HepG2 (cell line): ENCODE measurements around the gene CCDC124. TPM values are rescaled to one million over a fixed set of nuclear protein-coding genes. Genes with fewer than 3 reads are reported as not detected.
A peak's percentile ranks its signal among the peaks of the same experiment; 100 is the strongest.

Source experiments
- EHMT2 ChIP-seq: fragments of 200-600 bp; sonication (generic); IDR thresholded peaks from 2 replicates; pipeline ENCODE4 v1.7.0; 2017; ENCODE audit warnings: antibody characterized with exemption, low read depth, low read length, borderline replicate concordance
- HHEX ChIP-seq: IDR thresholded peaks from 2 replicates; pipeline ENCODE4 v1.6.1; 2016; ENCODE audit warnings: control low read depth
- HOXA7 ChIP-seq: sonication (generic); formaldehyde crosslinking; IDR thresholded peaks from 2 replicates; pipeline ENCODE4 v1.8.1; 2022; ENCODE audit warnings: mild to moderate bottlenecking, missing genetic modification reagents, moderate library complexity
- JARID2 ChIP-seq: sonication (generic); formaldehyde crosslinking; IDR thresholded peaks from 2 replicates; pipeline ENCODE4 v1.8.1; 2023; ENCODE audit warnings: missing genetic modification reagents, inconsistent platforms; ENCODE audit not compliant: insufficient replicate concordance
- LCORL ChIP-seq, 2 experiments: fragments of 450-650 bp in 1 of 2; sonication (generic) in 1 of 2; formaldehyde crosslinking in 1 of 2; IDR thresholded peaks; 2 replicates each; pipeline versions ENCODE4 v1.5.0 to v1.6.1; 2017 to 2020; ENCODE audit warnings: antibody characterized with exemption in 1 of 2, missing genetic modification reagents in 1 of 2
- NRL ChIP-seq: sonication (generic); formaldehyde crosslinking; IDR thresholded peaks from 2 replicates; pipeline ENCODE4 v1.5.0; 2020; ENCODE audit warnings: missing genetic modification reagents, mild to moderate bottlenecking, moderate library complexity, borderline replicate concordance
- SP140L ChIP-seq: sonication (generic); formaldehyde crosslinking; IDR thresholded peaks from 2 replicates; pipeline ENCODE4 v1.4.0; 2020; ENCODE audit warnings: missing genetic modification reagents, borderline replicate concordance
- SP2 ChIP-seq: sonication (generic); formaldehyde crosslinking; IDR thresholded peaks from 2 replicates; pipeline ENCODE4 v1.5.1; 2020; ENCODE audit warnings: mild to moderate bottlenecking, missing genetic modification reagents
- TP53 ChIP-seq: sonication (generic); formaldehyde crosslinking; conservative IDR thresholded peaks from 2 replicates; pipeline ENCODE4 v1.4.0; 2020; ENCODE audit warnings: missing genetic modification reagents
- ZFP82 ChIP-seq: sonication (generic); formaldehyde crosslinking; IDR thresholded peaks from 2 replicates; pipeline ENCODE4 v1.5.1; 2020; ENCODE audit warnings: mild to moderate bottlenecking, missing genetic modification reagents, borderline replicate concordance
- ZMYM2 ChIP-seq: sonication (generic); formaldehyde crosslinking; IDR thresholded peaks from 2 replicates; pipeline ENCODE4 v1.8.0; 2022; ENCODE audit warnings: mild to moderate bottlenecking, missing genetic modification reagents
- ZNF12 ChIP-seq: sonication (generic); formaldehyde crosslinking; IDR thresholded peaks from 2 replicates; pipeline ENCODE4 v1.5.0; 2020; ENCODE audit warnings: missing genetic modification reagents
- ZNF558 ChIP-seq: sonication (generic); formaldehyde crosslinking; IDR thresholded peaks from 2 replicates; pipeline ENCODE4 v1.9.0; 2022; ENCODE audit warnings: mild to moderate bottlenecking, missing genetic modification reagents, borderline replicate concordance
- ZNF720 ChIP-seq: sonication (generic); formaldehyde crosslinking; IDR thresholded peaks from 2 replicates; pipeline ENCODE4 v1.4.0; 2020; ENCODE audit warnings: missing genetic modification reagents
- polyA plus RNA-seq, 8 experiments: library from polyadenylated mRNA; depleted of rRNA in 3 of 8; stranded (reverse) in 7 of 8; unstranded in 1 of 8; fragments of >200 nt; fragmentation: Illumina TruSeq in 4 of 8; extraction: Trizol in 4 of 8; gene quantifications; 2 replicates each; pipeline versions ENCODE4 v1.2.1 to v1.2.3, GENCODE V29; 2011 to 2016; ENCODE audit warnings: low read depth in 4 of 8, missing spikeins in 1 of 8, mixed read lengths in 1 of 8; ENCODE audit not compliant: insufficient read depth in 1 of 8
- total RNA-seq, 5 experiments: library from RNA; depleted of rRNA; stranded (reverse); fragments of >200 nt; fragmentation: Illumina TruSeq; extraction: Trizol; gene quantifications; 2 replicates each; pipeline ENCODE4 v1.2.3, GENCODE V29; 2016; ENCODE audit warnings: low read depth in 1 of 5
- TF ChIP-seq, protein P1 (sequence below): IDR thresholded peaks from 2 replicates; pipeline ENCODE4 v1.6.1; 2016; ENCODE audit warnings: low read depth
- TF ChIP-seq, protein P2 (sequence below): sonication (generic); formaldehyde crosslinking; IDR thresholded peaks from 2 replicates; pipeline ENCODE4 v1.4.0; 2020; ENCODE audit warnings: missing genetic modification reagents
- TF ChIP-seq, protein P3 (sequence below): sonication (generic); formaldehyde crosslinking; IDR thresholded peaks from 2 replicates; pipeline ENCODE4 v1.5.1; 2020; ENCODE audit warnings: missing genetic modification reagents, mild to moderate bottlenecking, borderline replicate concordance
- TF ChIP-seq, protein P4 (sequence below): sonication (generic); formaldehyde crosslinking; IDR thresholded peaks from 2 replicates; pipeline ENCODE4 v1.4.0; 2020; ENCODE audit warnings: missing genetic modification reagents

CCDC124 gene
- total and polyA plus RNA-seq, 2 of the 13 experiments (the other 11 are each of a cell fraction or from before 2014, with no cell fraction given), result 14.9 to 20.3 TPM

DNA sequence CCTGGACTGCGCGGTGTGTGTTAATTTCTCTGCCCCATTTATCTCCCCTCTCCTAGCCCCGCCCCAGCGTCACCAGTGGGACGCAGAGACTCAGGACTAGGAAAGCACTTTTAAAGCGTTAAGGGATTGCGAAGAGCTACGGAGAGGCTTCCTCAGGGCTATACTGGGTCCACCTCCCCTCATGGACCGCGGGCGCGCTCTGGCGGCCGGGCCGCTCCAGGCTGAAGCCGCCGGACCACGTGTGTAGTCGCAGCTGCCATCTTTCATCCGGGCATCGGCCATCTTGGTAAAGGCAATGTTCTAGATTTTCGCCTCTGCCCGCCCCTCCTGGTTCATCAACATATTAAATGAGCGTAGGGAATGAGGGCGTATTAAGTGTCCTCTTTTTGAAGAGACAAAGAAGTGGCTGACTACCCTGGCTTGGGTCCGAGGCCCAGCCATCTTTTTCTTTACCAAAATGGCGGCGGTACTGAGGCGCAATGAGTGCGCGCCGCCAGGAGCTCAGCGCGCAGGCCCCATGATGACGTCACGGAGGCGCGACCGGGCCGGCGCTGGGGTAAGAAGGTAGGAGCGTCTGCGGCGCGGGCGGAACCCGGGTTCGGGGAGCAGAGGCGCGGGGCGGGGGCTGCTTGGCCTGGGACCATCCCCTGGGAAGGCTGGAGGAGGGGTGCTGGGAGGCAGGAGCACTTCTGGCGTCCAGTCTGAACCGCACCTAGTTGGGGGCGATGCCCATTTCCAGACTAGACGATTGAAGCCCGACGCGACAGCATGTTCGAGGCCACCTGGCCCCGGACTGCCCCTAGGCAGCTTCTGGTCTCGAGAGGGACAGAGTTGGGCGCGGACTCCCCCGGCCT is at the start of gene CCDC124 (continued):
- TF ChIP-seq ZNF720 (CRISPR knock-in tag) (no peak), LCORL (IDR thresholded peaks at IDR 0.05) (no peak), LCORL (CRISPR knock-in tag; IDR thresholded peaks at IDR 0.05) (no peak; the same call in none of the 2 replicates), ZNF12 (CRISPR knock-in tag) (no peak), ZNF558 (CRISPR knock-in tag) (peak; percentile 81; the same call in 1 of the 2 replicates), JARID2 (CRISPR knock-in tag) (peak; percentile 93), HOXA7 (CRISPR knock-in tag) (no peak), EHMT2 (peak; percentile 98), SP2 (CRISPR knock-in tag) (peak; percentile 36; the same call in 1 of the 2 replicates), TP53 (CRISPR knock-in tag) (no peak), SP140L (CRISPR knock-in tag) (no peak), NRL (CRISPR knock-in tag) (no peak), ZMYM2 (CRISPR knock-in tag) (peak; percentile 94), ZFP82 (CRISPR knock-in tag) (no peak), HHEX (CRISPR knock-in tag) (no peak)
- TF ChIP-seq, protein P1, sequence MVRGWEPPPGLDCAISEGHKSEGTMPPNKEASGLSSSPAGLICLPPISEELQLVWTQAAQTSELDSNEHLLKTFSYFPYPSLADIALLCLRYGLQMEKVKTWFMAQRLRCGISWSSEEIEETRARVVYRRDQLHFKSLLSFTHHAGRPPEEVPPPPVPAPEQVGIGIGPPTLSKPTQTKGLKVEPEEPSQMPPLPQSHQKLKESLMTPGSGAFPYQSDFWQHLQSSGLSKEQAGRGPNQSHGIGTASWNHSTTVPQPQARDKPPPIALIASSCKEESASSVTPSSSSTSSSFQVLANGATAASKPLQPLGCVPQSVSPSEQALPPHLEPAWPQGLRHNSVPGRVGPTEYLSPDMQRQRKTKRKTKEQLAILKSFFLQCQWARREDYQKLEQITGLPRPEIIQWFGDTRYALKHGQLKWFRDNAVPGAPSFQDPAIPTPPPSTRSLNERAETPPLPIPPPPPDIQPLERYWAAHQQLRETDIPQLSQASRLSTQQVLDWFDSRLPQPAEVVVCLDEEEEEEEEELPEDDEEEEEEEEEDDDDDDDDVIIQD (CRISPR knock-in tag), result 0 out of 2 replicates have a peak, but pooled peaks have one; percentile 21
- TF ChIP-seq, protein P2, sequence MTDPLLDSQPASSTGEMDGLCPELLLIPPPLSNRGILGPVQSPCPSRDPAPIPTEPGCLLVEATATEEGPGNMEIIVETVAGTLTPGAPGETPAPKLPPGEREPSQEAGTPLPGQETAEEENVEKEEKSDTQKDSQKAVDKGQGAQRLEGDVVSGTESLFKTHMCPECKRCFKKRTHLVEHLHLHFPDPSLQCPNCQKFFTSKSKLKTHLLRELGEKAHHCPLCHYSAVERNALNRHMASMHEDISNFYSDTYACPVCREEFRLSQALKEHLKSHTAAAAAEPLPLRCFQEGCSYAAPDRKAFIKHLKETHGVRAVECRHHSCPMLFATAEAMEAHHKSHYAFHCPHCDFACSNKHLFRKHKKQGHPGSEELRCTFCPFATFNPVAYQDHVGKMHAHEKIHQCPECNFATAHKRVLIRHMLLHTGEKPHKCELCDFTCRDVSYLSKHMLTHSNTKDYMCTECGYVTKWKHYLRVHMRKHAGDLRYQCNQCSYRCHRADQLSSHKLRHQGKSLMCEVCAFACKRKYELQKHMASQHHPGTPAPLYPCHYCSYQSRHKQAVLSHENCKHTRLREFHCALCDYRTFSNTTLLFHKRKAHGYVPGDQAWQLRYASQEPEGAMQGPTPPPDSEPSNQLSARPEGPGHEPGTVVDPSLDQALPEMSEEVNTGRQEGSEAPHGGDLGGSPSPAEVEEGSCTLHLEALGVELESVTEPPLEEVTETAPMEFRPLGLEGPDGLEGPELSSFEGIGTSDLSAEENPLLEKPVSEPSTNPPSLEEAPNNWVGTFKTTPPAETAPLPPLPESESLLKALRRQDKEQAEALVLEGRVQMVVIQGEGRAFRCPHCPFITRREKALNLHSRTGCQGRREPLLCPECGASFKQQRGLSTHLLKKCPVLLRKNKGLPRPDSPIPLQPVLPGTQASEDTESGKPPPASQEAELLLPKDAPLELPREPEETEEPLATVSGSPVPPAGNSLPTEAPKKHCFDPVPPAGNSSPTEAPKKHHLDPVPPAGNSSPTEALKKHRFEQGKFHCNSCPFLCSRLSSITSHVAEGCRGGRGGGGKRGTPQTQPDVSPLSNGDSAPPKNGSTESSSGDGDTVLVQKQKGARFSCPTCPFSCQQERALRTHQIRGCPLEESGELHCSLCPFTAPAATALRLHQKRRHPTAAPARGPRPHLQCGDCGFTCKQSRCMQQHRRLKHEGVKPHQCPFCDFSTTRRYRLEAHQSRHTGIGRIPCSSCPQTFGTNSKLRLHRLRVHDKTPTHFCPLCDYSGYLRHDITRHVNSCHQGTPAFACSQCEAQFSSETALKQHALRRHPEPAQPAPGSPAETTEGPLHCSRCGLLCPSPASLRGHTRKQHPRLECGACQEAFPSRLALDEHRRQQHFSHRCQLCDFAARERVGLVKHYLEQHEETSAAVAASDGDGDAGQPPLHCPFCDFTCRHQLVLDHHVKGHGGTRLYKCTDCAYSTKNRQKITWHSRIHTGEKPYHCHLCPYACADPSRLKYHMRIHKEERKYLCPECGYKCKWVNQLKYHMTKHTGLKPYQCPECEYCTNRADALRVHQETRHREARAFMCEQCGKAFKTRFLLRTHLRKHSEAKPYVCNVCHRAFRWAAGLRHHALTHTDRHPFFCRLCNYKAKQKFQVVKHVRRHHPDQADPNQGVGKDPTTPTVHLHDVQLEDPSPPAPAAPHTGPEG (CRISPR knock-in tag), result peak; percentile 69
- TF ChIP-seq, protein P3, sequence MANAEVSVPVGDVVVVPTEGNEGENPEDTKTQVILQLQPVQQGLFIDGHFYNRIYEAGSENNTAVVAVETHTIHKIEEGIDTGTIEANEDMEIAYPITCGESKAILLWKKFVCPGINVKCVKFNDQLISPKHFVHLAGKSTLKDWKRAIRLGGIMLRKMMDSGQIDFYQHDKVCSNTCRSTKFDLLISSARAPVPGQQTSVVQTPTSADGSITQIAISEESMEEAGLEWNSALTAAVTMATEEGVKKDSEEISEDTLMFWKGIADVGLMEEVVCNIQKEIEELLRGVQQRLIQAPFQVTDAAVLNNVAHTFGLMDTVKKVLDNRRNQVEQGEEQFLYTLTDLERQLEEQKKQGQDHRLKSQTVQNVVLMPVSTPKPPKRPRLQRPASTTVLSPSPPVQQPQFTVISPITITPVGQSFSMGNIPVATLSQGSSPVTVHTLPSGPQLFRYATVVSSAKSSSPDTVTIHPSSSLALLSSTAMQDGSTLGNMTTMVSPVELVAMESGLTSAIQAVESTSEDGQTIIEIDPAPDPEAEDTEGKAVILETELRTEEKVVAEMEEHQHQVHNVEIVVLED (CRISPR knock-in tag), result peak; percentile 89
- TF ChIP-seq, protein P4, sequence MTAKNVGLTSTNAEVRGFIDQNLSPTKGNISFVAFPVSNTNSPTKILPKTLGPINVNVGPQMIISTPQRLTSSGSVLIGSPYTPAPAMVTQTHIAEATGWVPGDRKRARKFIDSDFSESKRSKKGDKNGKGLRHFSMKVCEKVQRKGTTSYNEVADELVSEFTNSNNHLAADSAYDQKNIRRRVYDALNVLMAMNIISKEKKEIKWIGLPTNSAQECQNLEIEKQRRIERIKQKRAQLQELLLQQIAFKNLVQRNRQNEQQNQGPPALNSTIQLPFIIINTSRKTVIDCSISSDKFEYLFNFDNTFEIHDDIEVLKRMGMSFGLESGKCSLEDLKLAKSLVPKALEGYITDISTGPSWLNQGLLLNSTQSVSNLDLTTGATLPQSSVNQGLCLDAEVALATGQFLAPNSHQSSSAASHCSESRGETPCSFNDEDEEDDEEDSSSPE (CRISPR knock-in tag), result peak; percentile 66
